Muscle layer of duodenum (tissue), 2 donors: ENCODE results near the gene USE1.

Experiments
- H3K27ac ChIP-seq: one replicate; pipeline ENCODE4 v1.7.0; 2013; ENCODE audit warnings: mild to moderate bottlenecking, low read length
- H3K27me3 ChIP-seq: one replicate; pipeline ENCODE4 v1.7.0; 2013; ENCODE audit warnings: low read depth, mild to moderate bottlenecking, control low read depth, low read length
- H3K36me3 ChIP-seq, 2 donors: one replicate each; pipeline ENCODE4 v1.7.0; 2013; ENCODE audit warnings: low read length in 2 of 2, control low read depth in 1 of 2, mild to moderate bottlenecking in 1 of 2; ENCODE audit not compliant: insufficient read depth in 2 of 2, control insufficient read depth in 1 of 2
- H3K4me1 ChIP-seq, 2 donors: one replicate each; pipeline ENCODE4 v1.7.0; 2013; ENCODE audit warnings: low read length in 2 of 2, mild to moderate bottlenecking in 2 of 2, control low read depth in 1 of 2, moderate library complexity in 1 of 2; ENCODE audit not compliant: insufficient read depth in 2 of 2, control insufficient read depth in 1 of 2
- H3K4me3 ChIP-seq, 2 donors: one replicate each; pipeline ENCODE4 v1.7.0; 2013; ENCODE audit warnings: low read length in 2 of 2, low read depth in 1 of 2, mild to moderate bottlenecking in 1 of 2
- H3K9me3 ChIP-seq, 2 donors: one replicate each; pipeline ENCODE4 v1.7.0; 2013; ENCODE audit warnings: low read length in 2 of 2, control low read depth in 1 of 2, mild to moderate bottlenecking in 1 of 2; ENCODE audit not compliant: control insufficient read depth in 1 of 2
- donor health status: healthy.

USE1 gene

GRCh38 chr19:17206736-17207581 is 8.2 kb upstream of the USE1 start:
- Histone ChIP-seq H3K27me3 (no peaks in the 10 kb centered on the region), H3K27ac (no peak overlapping the region), H3K4me3 (no peak overlapping the region), H3K4me1 (no peaks in the 10 kb centered on the region), H3K36me3 (peaks cover 35 to 78% of the 10 kb centered on the region in 2 donors), H3K9me3 (no peaks in the 10 kb centered on the region)

GRCh38 chr19:17209126-17210036 is 5.8 kb upstream of the USE1 start:
- H3K27me3 ChIP-seq = no peaks in the 10 kb centered on the region
- H3K9me3 ChIP-seq = no peaks in the 10 kb centered on the region
- H3K4me1 ChIP-seq = peaks cover 0 to under 1% of the 10 kb centered on the region in 2 donors
- no peak overlapping the region for H3K4me3 ChIP-seq
- peaks cover 19 to 67% of the 10 kb centered on the region in 2 donors for H3K36me3 ChIP-seq
- no peak overlapping the region for H3K27ac ChIP-seq

DNA sequence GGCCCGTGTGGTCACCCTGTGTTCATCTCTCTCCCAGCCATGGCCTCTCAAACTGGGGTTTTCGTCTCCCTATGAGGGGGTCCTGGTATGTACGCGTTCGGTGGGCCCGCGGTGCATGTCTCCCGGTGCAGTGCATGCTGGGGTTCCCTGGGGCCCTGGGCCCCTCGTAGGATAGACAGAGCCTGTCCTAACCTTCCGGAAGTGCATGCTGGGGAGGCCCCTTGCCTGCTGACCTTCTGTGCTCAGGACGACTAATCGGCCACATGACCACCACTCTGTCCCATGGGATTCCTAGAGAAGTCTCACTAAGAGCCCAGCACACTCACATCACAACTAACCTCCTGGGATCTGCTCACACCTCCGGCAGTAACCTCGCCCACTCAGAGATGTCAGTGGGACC is 4.9 kb upstream of the USE1 start:
- Histone ChIP-seq H3K27ac (no peak overlapping the region), H3K36me3 (peaks cover 16 to 63% of the 10 kb centered on the region in 2 donors), H3K27me3 (no peaks in the 10 kb centered on the region), H3K4me3 (no peak overlapping the region), H3K4me1 (peaks cover 3 to 5% of the 10 kb centered on the region in 2 donors), H3K9me3 (no peaks in the 10 kb centered on the region)

DNA sequence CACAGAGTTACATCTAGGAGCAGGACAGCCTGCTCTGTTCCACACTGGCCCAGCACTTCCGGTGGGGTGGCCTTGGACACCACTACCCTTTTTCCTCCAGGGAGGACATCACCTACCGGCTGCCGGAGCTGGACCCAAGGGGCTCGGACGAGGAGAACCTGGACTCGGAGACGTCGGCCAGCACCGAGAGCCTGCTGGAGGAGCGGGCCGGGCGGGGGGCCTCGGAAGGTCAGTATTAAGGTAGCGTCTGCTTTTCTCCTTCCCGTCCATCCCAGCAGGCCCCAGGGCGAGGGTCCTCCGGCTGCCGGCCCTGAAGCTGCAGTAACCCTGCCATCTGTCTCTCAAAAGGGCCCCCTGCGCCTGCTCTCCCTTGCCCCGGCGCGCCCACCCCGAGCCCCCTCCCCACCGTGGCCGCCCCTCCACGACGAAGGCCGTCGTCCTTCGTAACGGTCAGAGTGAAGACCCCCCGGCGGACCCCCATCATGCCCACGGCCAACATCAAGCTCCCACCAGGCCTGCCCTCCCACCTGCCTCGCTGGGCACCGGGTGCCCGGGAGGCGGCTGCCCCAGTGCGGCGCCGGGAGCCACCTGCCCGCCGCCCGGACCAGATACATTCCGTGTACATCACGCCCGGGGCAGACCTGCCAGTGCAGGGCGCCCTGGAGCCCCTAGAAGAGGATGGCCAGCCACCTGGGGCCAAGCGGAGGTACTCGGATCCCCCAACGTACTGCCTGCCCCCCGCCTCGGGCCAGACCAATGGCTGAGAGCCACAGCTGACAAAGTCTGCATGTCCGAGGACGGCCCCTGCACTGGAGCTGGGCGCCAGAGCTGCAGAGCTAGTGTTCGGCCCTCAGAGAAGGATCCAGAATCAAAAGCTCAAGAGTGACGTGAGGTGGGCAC is 3.4 kb upstream of the USE1 start:
- Histone ChIP-seq H3K4me1 (peaks cover 3 to 12% of the 10 kb centered on the region in 2 donors), H3K4me3 (no peak overlapping the region), H3K27me3 (no peaks in the 10 kb centered on the region), H3K27ac (no peak overlapping the region), H3K9me3 (no peaks in the 10 kb centered on the region), H3K36me3 (peaks cover 11 to 50% of the 10 kb centered on the region in 2 donors)

DNA sequence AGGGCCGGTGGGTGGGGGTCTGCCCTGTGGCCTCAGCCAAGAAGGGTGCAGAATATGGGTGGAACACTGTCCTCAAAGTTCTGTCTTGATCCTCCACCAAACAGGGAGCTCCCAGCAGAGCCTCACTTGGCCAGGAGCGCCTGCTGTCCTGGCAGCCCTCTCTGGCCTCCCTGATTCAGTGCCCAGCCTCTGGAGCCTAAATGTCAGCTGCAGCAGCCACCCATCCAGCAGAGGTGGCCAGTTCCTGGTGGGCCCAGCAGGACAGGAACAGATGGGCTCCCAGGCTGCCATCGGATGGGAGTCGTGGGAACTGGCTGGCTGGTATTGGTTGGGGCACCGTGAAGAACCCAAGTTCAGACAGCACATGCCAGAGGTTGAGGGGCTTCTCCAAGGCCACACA is 1.8 kb upstream of the USE1 start:
- H3K36me3 ChIP-seq = peaks cover 11 to 58% of the 10 kb centered on the region in 2 donors
- no peak overlapping the region for H3K27ac ChIP-seq
- no peaks in the 10 kb centered on the region for H3K9me3 ChIP-seq
- peaks cover 3 to 12% of the 10 kb centered on the region in 2 donors for H3K4me1 ChIP-seq
- no peaks in the 10 kb centered on the region for H3K27me3 ChIP-seq
- no peak overlapping the region for H3K4me3 ChIP-seq

GRCh38 chr19:17214508-17215126 is 540 bp upstream of the USE1 start:
- Histone ChIP-seq H3K9me3 (no peaks in the 10 kb centered on the region), H3K27me3 (no peaks in the 10 kb centered on the region), H3K4me1 (peaks cover 3 to 12% of the 10 kb centered on the region in 2 donors), H3K27ac (peak overlapping the region; percentile 37), H3K4me3 (peak overlapping the region; percentile 58 to 70), H3K36me3 (peaks cover 6 to 54% of the 10 kb centered on the region in 2 donors)

DNA sequence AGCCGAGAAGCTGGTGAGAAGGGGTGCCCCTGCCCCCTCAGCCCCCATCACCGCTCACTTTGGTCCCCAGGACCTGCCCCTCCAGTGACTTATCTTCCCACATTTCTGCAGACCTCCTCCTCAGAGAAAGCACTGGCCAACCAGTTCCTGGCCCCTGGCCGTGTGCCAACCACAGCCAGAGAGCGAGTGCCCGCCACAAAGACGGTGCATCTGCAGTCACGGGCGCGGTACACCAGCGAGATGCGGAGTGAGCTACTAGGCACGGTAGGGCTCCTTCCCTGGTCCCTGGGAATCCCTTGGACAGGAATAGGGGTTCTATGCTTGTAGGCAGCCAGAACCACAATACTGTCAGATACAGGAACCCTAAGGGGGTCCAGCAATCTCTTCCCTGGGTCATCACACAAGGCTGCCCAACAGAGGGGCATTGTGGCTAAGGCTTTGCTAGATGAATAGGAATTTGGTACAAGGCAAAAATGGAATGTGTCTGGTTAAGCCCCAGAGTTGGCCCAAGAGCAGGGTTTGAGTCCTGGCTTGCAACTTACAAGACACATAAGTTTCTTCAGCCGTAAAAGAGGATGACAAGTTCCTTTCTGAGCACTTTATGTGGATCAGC is 1.0 kb downstream of the USE1 start:
- H3K27ac ChIP-seq = no peak overlapping the region
- peaks cover 0 to 41% of the 10 kb centered on the region in 2 donors for H3K36me3 ChIP-seq
- H3K4me3 ChIP-seq = peak overlapping the region; percentile 58 to 70
- H3K27me3 ChIP-seq = no peaks in the 10 kb centered on the region
- H3K9me3 ChIP-seq = no peaks in the 10 kb centered on the region
- peaks cover 3 to 15% of the 10 kb centered on the region in 2 donors for H3K4me1 ChIP-seq

DNA sequence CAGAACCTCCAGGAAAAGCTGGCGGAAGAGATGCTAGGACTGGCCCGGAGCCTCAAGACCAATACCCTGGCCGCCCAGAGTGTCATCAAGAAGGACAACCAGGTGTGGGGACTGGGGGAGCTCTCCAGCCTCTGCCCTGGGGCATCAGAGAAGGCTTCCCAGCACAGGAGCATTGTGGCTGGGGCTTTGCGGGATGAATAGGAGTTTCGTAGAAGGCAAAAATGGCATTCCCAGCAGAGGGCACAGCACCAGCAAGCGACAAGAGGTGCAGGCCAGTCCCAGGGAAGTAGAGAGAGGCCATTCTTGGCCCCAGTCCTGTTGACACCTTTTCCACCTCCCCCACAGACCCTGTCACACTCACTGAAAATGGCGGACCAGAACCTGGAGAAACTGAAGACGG is 4.1 kb downstream of the USE1 start:
- peaks cover 3 to 15% of the 10 kb centered on the region in 2 donors for H3K4me1 ChIP-seq
- no peaks in the 10 kb centered on the region for H3K9me3 ChIP-seq
- H3K27me3 ChIP-seq = no peaks in the 10 kb centered on the region
- H3K27ac ChIP-seq = no peak overlapping the region
- no peak overlapping the region for H3K4me3 ChIP-seq
- peaks cover 0 to 19% of the 10 kb centered on the region in 2 donors for H3K36me3 ChIP-seq

DNA sequence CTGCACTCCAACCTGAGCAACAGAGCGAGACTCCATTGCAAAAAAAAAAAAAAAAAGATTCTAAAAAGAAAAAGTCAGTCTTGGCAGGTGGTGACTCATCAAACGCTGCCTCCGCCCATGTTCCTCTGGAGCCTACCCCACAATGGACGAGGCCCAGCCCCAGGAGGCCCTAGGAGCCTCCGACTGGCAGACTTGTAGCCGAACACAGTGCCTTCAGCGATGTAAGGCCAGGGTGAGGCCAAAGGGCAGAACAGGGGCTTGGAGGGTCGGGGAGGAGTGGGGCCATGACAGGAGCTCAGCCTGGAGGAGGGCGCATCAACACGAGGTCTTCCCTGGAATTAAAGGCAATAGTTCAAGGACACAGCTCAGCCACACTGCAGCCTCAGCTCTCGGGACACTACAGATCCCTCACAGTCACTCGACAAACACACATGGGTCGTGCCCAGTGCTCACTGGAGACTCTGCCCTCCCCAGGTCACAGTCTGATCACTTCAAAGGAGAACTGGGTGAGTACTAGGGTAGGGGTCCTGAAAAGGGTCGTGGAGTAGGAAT is 5.1 kb downstream of the USE1 start:
- Histone ChIP-seq H3K27ac (no peak overlapping the region), H3K4me3 (no peak overlapping the region), H3K9me3 (no peaks in the 10 kb centered on the region), H3K4me1 (peaks cover 0 to 10% of the 10 kb centered on the region in 2 donors), H3K36me3 (peaks cover 0 to 19% of the 10 kb centered on the region in 2 donors), H3K27me3 (no peaks in the 10 kb centered on the region)

DNA sequence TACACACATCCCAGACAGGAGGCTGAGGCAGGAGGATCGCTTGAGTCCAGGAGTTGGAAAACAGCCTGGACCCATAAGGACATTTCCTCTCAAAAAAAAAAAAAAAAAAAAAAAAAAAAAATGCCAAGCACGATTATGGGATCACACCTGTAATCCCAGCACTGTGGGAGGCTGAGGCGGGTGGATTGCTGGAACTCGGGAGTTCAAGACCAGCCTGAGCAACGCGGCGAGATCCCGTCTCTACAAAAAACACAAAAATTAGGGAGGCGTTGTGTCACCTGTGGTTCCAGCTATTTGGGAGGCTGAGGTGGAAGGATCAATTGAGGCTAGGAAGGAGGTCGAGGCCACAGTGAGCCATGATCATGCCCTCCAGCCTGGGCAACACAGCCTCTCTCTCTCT is 9.9 kb downstream of the USE1 start:
- peaks cover 0 to 14% of the 10 kb centered on the region in 2 donors for H3K4me1 ChIP-seq
- no peak overlapping the region for H3K27ac ChIP-seq
- H3K27me3 ChIP-seq = no peaks in the 10 kb centered on the region
- H3K9me3 ChIP-seq = no peaks in the 10 kb centered on the region
- no peak overlapping the region for H3K4me3 ChIP-seq
- H3K36me3 ChIP-seq = peaks cover 4 to 7% of the 10 kb centered on the region in 2 donors
